HepG2 (cell line): ENCODE data around the gene CD3G.

Experiments
- ASH2L ChIP-seq: fragments of 300-600, 200-600 bp; sonication (generic); IDR thresholded peaks from 2 replicates; pipeline ENCODE4 v1.7.0; 2017; ENCODE audit warnings: low read depth, mild to moderate bottlenecking, moderate library complexity, mixed read lengths, low read length; ENCODE audit not compliant: insufficient read length
- DR1 ChIP-seq: sonication (generic); formaldehyde crosslinking; IDR thresholded peaks from 2 replicates; pipeline ENCODE4 v1.8.0; 2021; ENCODE audit warnings: mild to moderate bottlenecking, missing genetic modification reagents, inconsistent platforms
- EP300 ChIP-seq, 3 experiments: sonication (generic) in 1 of 3; formaldehyde crosslinking in 1 of 3; IDR thresholded peaks; 2 replicates each; pipeline versions ENCODE4 v1.5.1 to v1.6.1; 2011 to 2020; ENCODE audit warnings: low read depth in 2 of 3, low read length in 2 of 3, borderline replicate concordance in 1 of 3, improper control_type of control experiment in 1 of 3, mild to moderate bottlenecking in 1 of 3, missing genetic modification reagents in 1 of 3, moderate library complexity in 1 of 3
- GABPB1 ChIP-seq: IDR thresholded peaks from 2 replicates; pipeline ENCODE4 v1.6.1; 2016; ENCODE audit warnings: mild to moderate bottlenecking, missing genetic modification reagents, moderate library complexity, missing compliant biosample characterization
- JUNB ChIP-seq: sonication (generic); formaldehyde crosslinking; IDR thresholded peaks from 2 replicates; pipeline ENCODE4 v1.8.0; 2022; ENCODE audit warnings: missing genetic modification reagents, mild to moderate bottlenecking, borderline replicate concordance
- KLF12 ChIP-seq: sonication (generic); formaldehyde crosslinking; IDR thresholded peaks from 2 replicates; pipeline ENCODE4 v1.4.0; 2020; ENCODE audit warnings: missing genetic modification reagents, borderline replicate concordance
- POLR2A ChIP-seq, 2 experiments: IDR thresholded peaks; 2 replicates each; pipeline ENCODE4 v1.6.1; 2011; ENCODE audit warnings: low read depth in 2 of 2, low read length in 2 of 2, mild to moderate bottlenecking in 1 of 2, moderate library complexity in 1 of 2; ENCODE audit not compliant: insufficient read depth in 1 of 2
- POLR2AphosphoS5 ChIP-seq: IDR thresholded peaks from 2 replicates; pipeline ENCODE4 v1.6.1; 2012; ENCODE audit warnings: low read depth, low read length
- ZBTB7B ChIP-seq: sonication (generic); formaldehyde crosslinking; IDR thresholded peaks from 2 replicates; pipeline ENCODE4 v1.4.0; 2020; ENCODE audit warnings: missing genetic modification reagents
- TF ChIP-seq, protein P1 (sequence below): sonication (generic); formaldehyde crosslinking; IDR thresholded peaks from 2 replicates; pipeline ENCODE4 v1.4.0; 2020; ENCODE audit warnings: mild to moderate bottlenecking, missing genetic modification reagents
- TF ChIP-seq, protein P2 (sequence below): sonication (generic); formaldehyde crosslinking; IDR thresholded peaks from 2 replicates; pipeline ENCODE4 v1.5.1; 2020; ENCODE audit warnings: missing genetic modification reagents, mild to moderate bottlenecking, borderline replicate concordance

DNA sequence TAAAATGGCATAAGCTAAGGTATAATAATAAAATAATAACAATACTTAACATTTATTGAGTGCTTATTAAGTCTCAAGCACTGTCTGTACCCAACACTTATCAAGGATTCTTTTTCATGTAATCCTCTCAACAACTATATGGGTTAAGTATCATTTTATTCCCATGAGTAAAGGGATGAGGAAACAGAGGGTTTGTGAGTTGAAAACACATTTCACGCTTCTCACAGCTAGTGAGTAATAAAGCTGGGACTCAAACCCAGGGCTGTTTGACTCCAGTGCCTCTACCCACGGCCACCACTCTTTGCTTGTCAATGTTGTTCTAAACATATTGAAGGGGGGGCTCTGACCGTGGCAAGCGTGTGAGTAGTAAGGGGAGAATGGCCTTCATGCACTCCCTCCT is 30.9 kb upstream of the CD3G start:
- no peak for TF ChIP-seq ASH2L
- TF ChIP-seq, protein P1, sequence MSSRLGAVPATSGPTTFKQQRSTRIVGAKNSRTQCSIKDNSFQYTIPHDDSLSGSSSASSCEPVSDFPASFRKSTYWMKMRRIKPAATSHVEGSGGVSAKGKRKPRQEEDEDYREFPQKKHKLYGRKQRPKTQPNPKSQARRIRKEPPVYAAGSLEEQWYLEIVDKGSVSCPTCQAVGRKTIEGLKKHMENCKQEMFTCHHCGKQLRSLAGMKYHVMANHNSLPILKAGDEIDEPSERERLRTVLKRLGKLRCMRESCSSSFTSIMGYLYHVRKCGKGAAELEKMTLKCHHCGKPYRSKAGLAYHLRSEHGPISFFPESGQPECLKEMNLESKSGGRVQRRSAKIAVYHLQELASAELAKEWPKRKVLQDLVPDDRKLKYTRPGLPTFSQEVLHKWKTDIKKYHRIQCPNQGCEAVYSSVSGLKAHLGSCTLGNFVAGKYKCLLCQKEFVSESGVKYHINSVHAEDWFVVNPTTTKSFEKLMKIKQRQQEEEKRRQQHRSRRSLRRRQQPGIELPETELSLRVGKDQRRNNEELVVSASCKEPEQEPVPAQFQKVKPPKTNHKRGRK (CRISPR knock-in tag) = no peak
- TF ChIP-seq DR1 (CRISPR knock-in tag) = no peak
- no peak for TF ChIP-seq GABPB1 (CRISPR knock-in tag)
- no peak for TF ChIP-seq JUNB (CRISPR knock-in tag)
- TF ChIP-seq, protein P2, sequence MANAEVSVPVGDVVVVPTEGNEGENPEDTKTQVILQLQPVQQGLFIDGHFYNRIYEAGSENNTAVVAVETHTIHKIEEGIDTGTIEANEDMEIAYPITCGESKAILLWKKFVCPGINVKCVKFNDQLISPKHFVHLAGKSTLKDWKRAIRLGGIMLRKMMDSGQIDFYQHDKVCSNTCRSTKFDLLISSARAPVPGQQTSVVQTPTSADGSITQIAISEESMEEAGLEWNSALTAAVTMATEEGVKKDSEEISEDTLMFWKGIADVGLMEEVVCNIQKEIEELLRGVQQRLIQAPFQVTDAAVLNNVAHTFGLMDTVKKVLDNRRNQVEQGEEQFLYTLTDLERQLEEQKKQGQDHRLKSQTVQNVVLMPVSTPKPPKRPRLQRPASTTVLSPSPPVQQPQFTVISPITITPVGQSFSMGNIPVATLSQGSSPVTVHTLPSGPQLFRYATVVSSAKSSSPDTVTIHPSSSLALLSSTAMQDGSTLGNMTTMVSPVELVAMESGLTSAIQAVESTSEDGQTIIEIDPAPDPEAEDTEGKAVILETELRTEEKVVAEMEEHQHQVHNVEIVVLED = no peak
- TF ChIP-seq KLF12 (CRISPR knock-in tag) = no peak
- TF ChIP-seq ZBTB7B = no peak
- TF ChIP-seq POLR2A (IDR thresholded peaks at IDR 0.05; ENCODE audit: insufficient read depth in 1 of 2, low read depth in 2 of 2, low read length in 2 of 2) = no peak
- TF ChIP-seq EP300 (IDR thresholded peaks at IDR 0.05; ENCODE audit: low read depth in 2 of 2, low read length in 2 of 2) = no peak
- TF ChIP-seq EP300 (CRISPR knock-in tag; IDR thresholded peaks at IDR 0.05; ENCODE audit: borderline replicate concordance) = no peak
- TF ChIP-seq POLR2AphosphoS5 = no peak
